GM12892 (cell line): ENCODE data around the gene ADIRF.
"Not testable (repeated sequence)": the region's sequence is repeated elsewhere in the genome, so short reads cannot be mapped to it uniquely, and the experiment has no call there.

Source experiments
- POLR2A ChIP-seq: IDR thresholded peaks from 2 replicates; pipeline ENCODE4 v1.6.1; 2011; ENCODE audit warnings: low read depth, low read length, control low read depth
- POLR2AphosphoS5 ChIP-seq: IDR thresholded peaks from 2 replicates; pipeline ENCODE4 v1.6.1; 2011; ENCODE audit warnings: low read depth, low read length, control low read depth
- TAF1 ChIP-seq: IDR thresholded peaks from 2 replicates; pipeline ENCODE4 v1.6.1; 2011; ENCODE audit warnings: low read depth, mild to moderate bottlenecking, control low read depth, low read length, borderline replicate concordance

GRCh38 chr10:87019066-87019465 lies 50.8 kb downstream of the ADIRF start:
- not testable (repeated sequence) for TF ChIP-seq POLR2AphosphoS5, POLR2A, TAF1
